GM12873 (cell line): ENCODE data around the gene ZNF629.

Source experiments
- CTCF ChIP-seq: IDR thresholded peaks from 2 replicates; pipeline ENCODE4 v1.5.1; 2012; ENCODE audit warnings: low read depth, mild to moderate bottlenecking, moderate library complexity, low read length, control low read depth; ENCODE audit not compliant: insufficient read depth; ENCODE audit errors: missing control alignments

ZNF629 gene

GRCh38 chr16:30737794-30738648 lies 49.0 kb downstream of the ZNF629 start:
- TF ChIP-seq CTCF: no peak

- no peak for TF ChIP-seq CTCF
Measured at GRCh38 chr16:30736995-30737793, 49.8 kb downstream of the ZNF629 start.

GRCh38 chr16:30731411-30731810 lies 55.6 kb downstream of the ZNF629 start:
- TF ChIP-seq CTCF: no peak

GRCh38 chr16:30728899-30729672 lies 57.9 kb downstream of the ZNF629 start:
- no peak for TF ChIP-seq CTCF
